ENCODE data around the gene PACS2.

PACS2 gene

GRCh38 chr14:105426416-105427130 is 112.0 kb downstream of the PACS2 start:
- DNase-seq = no peak

GRCh38 chr14:105427412-105427811 is 112.9 kb downstream of the PACS2 start:
- no peak for DNase-seq

GRCh38 chr14:105427936-105428485 is 113.5 kb downstream of the PACS2 start:
- no peak for DNase-seq

GRCh38 chr14:105430042-105430441 is 115.5 kb downstream of the PACS2 start:
- no peak for DNase-seq

- no peak for DNase-seq
These were observed 116.0 kb downstream of the PACS2 start for GRCh38 chr14:105430565-105430964.

- DNase-seq = no peak
These were observed 116.7 kb downstream of the PACS2 start for GRCh38 chr14:105431256-105431655.

- no peak for DNase-seq
These were observed 118.1 kb downstream of the PACS2 start for GRCh38 chr14:105432657-105433056.

- DNase-seq = no peak
These were observed 118.6 kb downstream of the PACS2 start for GRCh38 chr14:105433161-105433605.

- no peak for DNase-seq
These were observed 121.9 kb downstream of the PACS2 start for GRCh38 chr14:105436402-105436801.

GRCh38 chr14:105436891-105437722 is 122.6 kb downstream of the PACS2 start:
- no peak for DNase-seq

- no peak for DNase-seq
These were observed 123.4 kb downstream of the PACS2 start for GRCh38 chr14:105437723-105438500.

GRCh38 chr14:105439179-105439578 is 124.6 kb downstream of the PACS2 start:
- DNase-seq = no peak

GRCh38 chr14:105439710-105440553 is 125.4 kb downstream of the PACS2 start:
- no peak for DNase-seq

GRCh38 chr14:105440554-105440900 is 126.0 kb downstream of the PACS2 start:
- DNase-seq = no peak

- DNase-seq = no peak
These were observed 126.4 kb downstream of the PACS2 start for GRCh38 chr14:105440992-105441391.

- no peak for DNase-seq
These were observed 127.6 kb downstream of the PACS2 start for GRCh38 chr14:105442125-105442524.

- no peak for DNase-seq
These were observed 128.3 kb downstream of the PACS2 start for GRCh38 chr14:105442834-105443233.

GRCh38 chr14:105444859-105445258 is 130.3 kb downstream of the PACS2 start:
- no peak for DNase-seq

- no peak for DNase-seq
These were observed 130.7 kb downstream of the PACS2 start for GRCh38 chr14:105445290-105445689.

GRCh38 chr14:105445901-105446845 is 131.6 kb downstream of the PACS2 start:
- DNase-seq = no peak

GRCh38 chr14:105446971-105447370 is 132.4 kb downstream of the PACS2 start:
- no peak for DNase-seq

All from stimulated activated CD4-positive, alpha-beta T cell treated with anti-CD3 and anti-CD28 coated beads, Interleukin-2, amount 100 ng/mL, for 48 hours (primary cell).